BJ (cell line): ENCODE results near the gene PIP5KL1. TPM values are rescaled to one million over a fixed set of nuclear protein-coding genes. Genes with fewer than 3 reads are reported as not detected.

Experiments
- CTCF ChIA-PET: fragments of 350-600 bp; formaldehyde crosslinking; extraction: SDS; loops from one replicate; lab custom pipeline; 2021; ENCODE audit warnings: antibody characterized with exemption, inconsistent platforms; lab: Yijun Ruan, JAX
- POLR2A ChIA-PET: fragments of 300-600 bp; sonication (Branson Sonifier 250); formaldehyde crosslinking; extraction: SDS; loops from one replicate; lab custom pipeline; 2021; ENCODE audit warnings: antibody characterized with exemption; lab: Charles Lee
- DNase-seq: peaks from one replicate; pipeline ENCODE4 v3.0.0-alpha.2; 2011; ENCODE audit warnings: low read depth
- H3K27me3 ChIP-seq: 2 replicates; pipeline ENCODE4 v1.6.0; 2011; ENCODE audit warnings: low read length; ENCODE audit not compliant: control insufficient read depth, insufficient read depth
- H3K36me3 ChIP-seq: 2 replicates; pipeline ENCODE4 v1.5.1; 2011; ENCODE audit warnings: low read length; ENCODE audit not compliant: control insufficient read depth, insufficient read depth
- H3K4me3 ChIP-seq: 2 replicates; pipeline ENCODE4 v1.5.1; 2011; ENCODE audit warnings: low read depth, mild to moderate bottlenecking, control low read depth, low read length
- CTCF ChIP-seq: IDR thresholded peaks from 2 replicates; pipeline ENCODE4 v1.5.1; 2011; ENCODE audit warnings: low read depth, mild to moderate bottlenecking, control low read depth, inconsistent platforms, low read length, moderate library complexity; ENCODE audit not compliant: insufficient read depth
- polyA plus RNA-seq: library from polyadenylated mRNA; depleted of rRNA; stranded (reverse); fragments of >200 nt; gene quantifications from 2 replicates; pipeline ENCODE4 v1.2.3, GENCODE V29; 2011

Gene PIP5KL1
- polyA plus RNA-seq, 1 experiment, result 2.3 TPM

- no peak overlapping the region for H3K4me3 ChIP-seq
- DNase-seq, result no peak
- ChIA-PET POLR2A (no interaction called here), CTCF (interaction anchor here (0.6 to 1.9 kb wide), 4 partner anchors 106 to 343 kb away, joined by 3 to 9 read pairs (median 5); partner anchors contain the start of gene TOR2A)
- H3K27me3 ChIP-seq, result no peaks in the 10 kb centered on the region
- no peaks in the 10 kb centered on the region for H3K36me3 ChIP-seq
- TF ChIP-seq CTCF, result no peak
Measured at GRCh38 chr9:127928676-127929624, 1.6 kb downstream of the PIP5KL1 start.

GRCh38 chr9:127927988-127928675 is 2.4 kb downstream of the PIP5KL1 start:
- no peak for TF ChIP-seq CTCF

GRCh38 chr9:127927201-127927987 is 3.2 kb downstream of the PIP5KL1 start:
- CTCF ChIA-PET, result interaction anchor here (0.8 kb wide), 1 partner anchor 107 kb away, joined by 3 read pairs; no protein-coding TSS in a partner anchor

More at GRCh38 chr9:127927988-127928675, 2.4 kb downstream of the PIP5KL1 start:
- POLR2A ChIA-PET, result no interaction called here
- CTCF ChIA-PET, result interaction anchor here (0.8 to 1.4 kb wide), 2 partner anchors 107 to 193 kb away, joined by 3 to 6 read pairs; partner anchors contain the start of gene TOR2A
- Histone ChIP-seq H3K36me3 (no peaks in the 10 kb centered on the region), H3K4me3 (no peak overlapping the region), H3K27me3 (no peaks in the 10 kb centered on the region)
- no peak for DNase-seq

GRCh38 chr9:127926906-127927200 is 3.7 kb downstream of the PIP5KL1 start:
- CTCF ChIA-PET, result interaction anchor here (0.9 to 1.9 kb wide), 2 partner anchors 17 to 192 kb away, joined by 4 to 7 read pairs; partner anchors contain the start of gene TOR2A
- no peak for TF ChIP-seq CTCF
- H3K4me3 ChIP-seq, result peak overlapping the region; percentile 23
- POLR2A ChIA-PET, result no interaction called here
- H3K36me3 ChIP-seq, result no peaks in the 10 kb centered on the region
- no peaks in the 10 kb centered on the region for H3K27me3 ChIP-seq
- DNase-seq, result no peak

More at GRCh38 chr9:127927201-127927987, 3.2 kb downstream of the PIP5KL1 start:
- POLR2A ChIA-PET, result no interaction called here
- no peaks in the 10 kb centered on the region for H3K36me3 ChIP-seq
- H3K27me3 ChIP-seq, result no peaks in the 10 kb centered on the region
- TF ChIP-seq CTCF, result no peak
- peak overlapping the region; percentile 23 for H3K4me3 ChIP-seq
- DNase-seq, result no peak
